Spleen (tissue), 11 donors: Measurements from ENCODE around the gene MUC4. TPM values are rescaled to one million over a fixed set of nuclear protein-coding genes. Genes with fewer than 3 reads are reported as not detected.

Source experiments
- DNase-seq: peaks from one replicate; pipeline ENCODE4 v3.0.0-alpha.2; 2020
- H3K27ac ChIP-seq, 8 donors: fragments of 200-600 bp; sonication (generic) in 7 of 8; 1 replicate in 4 of 8; 2 replicates in 4 of 8; pipeline versions ENCODE4 v1.5.0 to v1.8.0; 2016 to 2021; ENCODE audit warnings: inconsistent platforms in 4 of 8, mild to moderate bottlenecking in 4 of 8, moderate library complexity in 1 of 8
- H3K27me3 ChIP-seq, 7 donors: fragments of 200-600 bp; sonication (generic) in 6 of 7; replicated peaks in 1 of 7; 1 replicate in 4 of 7; 2 replicates in 3 of 7; pipeline versions ENCODE4 v1.5.0 to v1.8.0; 2016 to 2021; ENCODE audit warnings: inconsistent platforms in 3 of 7, mild to moderate bottlenecking in 1 of 7
- H3K36me3 ChIP-seq, 6 donors: fragments of 200-600 bp; sonication (generic) in 5 of 6; 1 replicate in 4 of 6; 2 replicates in 2 of 6; pipeline versions ENCODE4 v1.5.0 to v1.8.0; 2016 to 2021; ENCODE audit warnings: inconsistent platforms in 2 of 6
- H3K4me1 ChIP-seq, 6 donors: fragments of 200-600 bp; sonication (generic) in 5 of 6; 1 replicate in 3 of 6; 2 replicates in 3 of 6; pipeline versions ENCODE4 v1.5.0 to v1.8.0; 2016 to 2021; ENCODE audit warnings: inconsistent platforms in 3 of 6
- H3K4me3 ChIP-seq, 8 donors: fragments of 200-600 bp; sonication (generic) in 7 of 8; 1 replicate in 4 of 8; 2 replicates in 4 of 8; pipeline versions ENCODE4 v1.5.0 to v1.8.0; 2016 to 2021; ENCODE audit warnings: inconsistent platforms in 4 of 8, mild to moderate bottlenecking in 4 of 8, moderate library complexity in 2 of 8
- H3K9me3 ChIP-seq, 8 donors: fragments of 200-600 bp; sonication (generic) in 7 of 8; 1 replicate in 4 of 8; 2 replicates in 4 of 8; pipeline versions ENCODE4 v1.5.0 to v1.8.0; 2016 to 2021; ENCODE audit warnings: inconsistent platforms in 4 of 8
- POLR2A ChIP-seq, 3 donors: fragments of 450-650 bp; IDR thresholded peaks; one replicate each; pipeline ENCODE4 v1.5.1; 2017; ENCODE audit warnings: antibody characterized with exemption in 3 of 3, mild to moderate bottlenecking in 1 of 3
- POLR2AphosphoS5 ChIP-seq, 3 donors: sonication (generic); formaldehyde crosslinking; IDR thresholded peaks; one replicate each; pipeline ENCODE4 v1.5.1; 2017; ENCODE audit warnings: antibody characterized with exemption in 3 of 3
- WGBS, 5 donors: extraction: QIAGEN DNeasy Blood & Tissue Kit in 3 of 5; methylation state at CpG; one replicate each; pipeline versions ENCODE4 v1.1.5 to v1.1.7; 2013 to 2018; 5-methylcytosine and 5-hydroxymethylcytosine counted together
- intact Hi-C: fragments of 100-400 bp; cut with DNase I; formaldehyde crosslinking; loops from one replicate; pipeline ENCODE4 v1.15.0; 2023; ENCODE audit warnings: low total_unique reads
- polyA plus RNA-seq, 3 donors: library from polyadenylated mRNA; stranded (reverse); fragments of 200-250 nt; gene quantifications; one replicate each; pipeline ENCODE4 v1.2.1, GENCODE V29; 2013
- total RNA-seq, 7 donors: library from RNA; depleted of rRNA in 3 of 7; stranded (reverse); fragments of >200 nt in 3 of 7; fragmentation: NEBNext Ultra II Directional in 4 of 7; extraction: Animal tissue kit (Norgen Biotek cat#: 25700) in 4 of 7; gene quantifications; one replicate each; pipeline versions ENCODE4 v1.1.0 to v1.2.1, GENCODE V29; 2016 to 2021
- TF ChIP-seq, protein P1 (sequence below), 11 experiments: fragments of 200-600 bp in 7 of 11; fragments of 450-650 bp in 4 of 11; sonication (generic) in 4 of 11; IDR thresholded peaks in 8 of 11; conservative IDR thresholded peaks in 3 of 11; 1 replicate in 7 of 11; 2 replicates in 4 of 11; pipeline versions ENCODE4 v1.4.0 to v1.8.0; 2016 to 2021; ENCODE audit warnings: antibody characterized with exemption in 11 of 11, inconsistent platforms in 4 of 11, mild to moderate bottlenecking in 1 of 11
- donor health status: healthy with polysubstance abuse.
- donor health status: DM: no; HTN: no; CAD: no; lungs with moderate emphysema.
- donor health status: DM: no; HTN: no; CAD: no.
- donor health status: Bipolar disorder and iron deficiency.
- donor health status: healthy.
- donor health status: DM: no; HTN: no; CAD: no.
- donor health status: DM: yes; HTN: yes; CAD: no.

MUC4 gene
- total and polyA plus RNA-seq, 10 donors = 0.02 to 0.03 TPM; not detected in 8

DNA sequence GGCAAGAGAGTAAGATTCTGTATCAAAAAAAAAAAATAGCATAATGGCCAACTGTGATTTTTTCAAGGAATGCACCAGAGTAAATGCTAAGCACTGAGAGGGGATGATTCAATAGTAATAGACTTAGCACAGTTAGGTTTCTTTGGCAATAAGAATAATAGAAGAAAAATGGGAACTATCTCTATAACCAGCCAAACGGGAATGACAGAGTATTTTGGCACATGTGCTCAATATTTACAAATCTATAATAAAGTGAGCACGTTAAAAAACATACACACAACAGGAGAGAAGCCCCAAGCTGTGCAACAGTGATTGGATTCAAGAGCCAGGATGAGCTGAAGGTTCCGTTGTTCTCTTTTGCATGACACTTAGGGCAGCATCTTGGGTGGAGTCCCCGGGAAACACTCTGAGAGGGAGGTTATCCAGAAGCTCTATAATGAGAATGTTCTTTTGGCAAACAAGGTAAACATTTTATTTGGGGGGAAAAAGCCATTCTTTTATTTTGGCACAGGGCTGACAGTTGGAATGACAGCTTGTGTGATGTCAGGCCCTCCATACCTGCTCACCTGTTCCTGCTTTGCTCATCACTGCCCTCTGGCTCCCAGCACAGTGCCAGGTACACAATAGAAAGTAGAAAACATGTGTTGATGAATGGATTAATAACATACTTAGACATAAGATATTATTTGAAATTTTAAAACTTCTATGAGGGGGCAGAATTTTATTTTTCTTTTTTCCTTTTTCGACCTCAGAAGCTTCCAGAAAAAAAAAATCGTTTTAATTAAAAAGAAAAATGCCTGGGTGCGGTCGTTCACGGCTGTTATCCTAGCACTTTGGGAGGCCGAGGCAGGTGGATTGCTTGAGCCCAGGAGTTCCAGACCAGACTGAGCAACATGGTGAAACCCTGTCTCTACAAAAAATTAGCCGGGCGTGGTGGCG is 44.0 kb upstream of the MUC4 start:
- no peak for DNase-seq

DNA sequence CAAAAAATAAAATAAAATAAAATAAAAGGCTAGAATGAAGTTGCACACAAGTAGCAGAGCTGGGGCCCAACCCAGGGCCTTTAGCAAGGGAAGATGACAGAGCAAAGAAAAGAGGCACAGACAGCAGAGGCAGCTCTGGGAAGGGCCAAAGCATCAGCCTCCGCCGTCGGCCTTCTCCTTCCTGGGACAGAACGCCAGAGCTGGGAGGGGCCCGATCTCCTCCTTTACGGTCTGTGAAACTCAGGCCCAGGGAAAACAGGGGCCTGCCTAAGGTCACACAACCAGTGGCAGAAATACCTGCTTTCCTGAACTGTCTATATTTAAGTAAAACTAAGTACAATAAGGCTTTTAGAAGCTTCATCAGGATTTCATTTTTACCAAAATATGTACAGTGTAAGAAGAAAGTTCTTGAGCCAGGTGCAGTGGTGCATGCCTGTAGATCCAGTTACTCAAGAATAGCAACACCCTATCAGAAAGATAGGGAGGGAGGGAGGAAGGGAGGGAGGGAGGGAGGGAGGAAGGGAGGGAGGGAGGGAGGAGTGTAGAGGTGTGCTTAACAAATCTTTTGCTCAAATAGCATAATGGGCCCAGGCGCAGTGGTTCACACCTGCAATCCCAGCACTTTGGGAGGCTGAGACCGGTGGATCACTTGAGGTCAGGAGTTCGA is 43.0 kb upstream of the MUC4 start:
- no peaks in the 10 kb centered on the region for H3K9me3 ChIP-seq
- H3K4me3 ChIP-seq = no peak overlapping the region
- H3K36me3 ChIP-seq = no peaks in the 10 kb centered on the region
- TF ChIP-seq, protein P1, sequence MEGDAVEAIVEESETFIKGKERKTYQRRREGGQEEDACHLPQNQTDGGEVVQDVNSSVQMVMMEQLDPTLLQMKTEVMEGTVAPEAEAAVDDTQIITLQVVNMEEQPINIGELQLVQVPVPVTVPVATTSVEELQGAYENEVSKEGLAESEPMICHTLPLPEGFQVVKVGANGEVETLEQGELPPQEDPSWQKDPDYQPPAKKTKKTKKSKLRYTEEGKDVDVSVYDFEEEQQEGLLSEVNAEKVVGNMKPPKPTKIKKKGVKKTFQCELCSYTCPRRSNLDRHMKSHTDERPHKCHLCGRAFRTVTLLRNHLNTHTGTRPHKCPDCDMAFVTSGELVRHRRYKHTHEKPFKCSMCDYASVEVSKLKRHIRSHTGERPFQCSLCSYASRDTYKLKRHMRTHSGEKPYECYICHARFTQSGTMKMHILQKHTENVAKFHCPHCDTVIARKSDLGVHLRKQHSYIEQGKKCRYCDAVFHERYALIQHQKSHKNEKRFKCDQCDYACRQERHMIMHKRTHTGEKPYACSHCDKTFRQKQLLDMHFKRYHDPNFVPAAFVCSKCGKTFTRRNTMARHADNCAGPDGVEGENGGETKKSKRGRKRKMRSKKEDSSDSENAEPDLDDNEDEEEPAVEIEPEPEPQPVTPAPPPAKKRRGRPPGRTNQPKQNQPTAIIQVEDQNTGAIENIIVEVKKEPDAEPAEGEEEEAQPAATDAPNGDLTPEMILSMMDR (IDR thresholded peaks at IDR 0.05 in 8 of 11, conservative IDR thresholded peaks at IDR 0.05 in 3 of 11) = no peak
- TF ChIP-seq POLR2AphosphoS5 (IDR thresholded peaks at IDR 0.05) (no peak), POLR2A (IDR thresholded peaks at IDR 0.05) (no peak)
- H3K27ac ChIP-seq = no peak overlapping the region
- peaks cover 0 to 35% (median 0%) of the 10 kb centered on the region in 7 donors for H3K27me3 ChIP-seq
- 71 to 82% (median 74%) methylated on average over 9 of the region's 9 CpGs for WGBS, 5 donors
- intact Hi-C loops = loop anchor here (10.0 kb wide), 1 partner anchor 150 kb away; no protein-coding TSS in a partner anchor
- no peak for DNase-seq
- H3K4me1 ChIP-seq = peaks cover 4 to 20% (median 14%) of the 10 kb centered on the region in 6 donors

More for the DNA sequence above, 44.0 kb upstream of the MUC4 start:
- WGBS, 5 donors = 75 to 83% (median 79%) methylated on average over 13 of the region's 13 CpGs
- Histone ChIP-seq H3K27ac (no peak overlapping the region), H3K9me3 (no peaks in the 10 kb centered on the region), H3K4me3 (no peak overlapping the region), H3K27me3 (peaks cover 0 to 35% (median 0%) of the 10 kb centered on the region in 7 donors), H3K36me3 (no peaks in the 10 kb centered on the region), H3K4me1 (peaks cover 4 to 17% (median 13%) of the 10 kb centered on the region in 6 donors)
- intact Hi-C loops = loop anchor here (10.0 kb wide), 1 partner anchor 149 kb away; no protein-coding TSS in a partner anchor
- TF ChIP-seq, protein P1 (IDR thresholded peaks at IDR 0.05 in 8 of 11, conservative IDR thresholded peaks at IDR 0.05 in 3 of 11) = no peak

DNA sequence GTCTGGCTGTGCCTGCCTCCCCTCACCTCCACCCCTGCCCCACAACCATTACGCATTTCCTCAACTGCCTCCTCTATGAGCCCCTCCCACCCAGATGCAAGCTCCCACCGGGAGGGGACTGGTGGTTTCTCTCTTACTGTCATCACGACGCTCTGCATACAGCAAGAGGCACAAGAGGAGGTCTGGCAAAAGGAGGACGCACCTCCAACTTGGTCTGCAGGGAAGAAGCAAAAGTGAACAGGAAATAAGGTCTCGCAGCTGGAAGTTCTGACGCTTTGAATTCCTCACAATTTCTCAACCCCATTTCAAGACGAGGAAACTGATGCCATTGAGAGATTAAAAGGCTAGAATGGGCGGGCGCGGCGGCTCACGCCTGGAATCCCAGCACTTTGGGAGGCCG is 42.3 kb upstream of the MUC4 start:
- TF ChIP-seq POLR2AphosphoS5 (IDR thresholded peaks at IDR 0.05) (no peak), POLR2A (IDR thresholded peaks at IDR 0.05) (no peak)
- TF ChIP-seq, protein P1 (IDR thresholded peaks at IDR 0.05 in 8 of 11, conservative IDR thresholded peaks at IDR 0.05 in 3 of 11) = no peak
- Histone ChIP-seq H3K27ac (no peak overlapping the region), H3K4me3 (no peak overlapping the region), H3K36me3 (no peaks in the 10 kb centered on the region), H3K4me1 (peaks cover 0 to 12% (median 9%) of the 10 kb centered on the region in 6 donors), H3K27me3 (peaks cover 0 to 35% (median 0%) of the 10 kb centered on the region in 7 donors), H3K9me3 (no peaks in the 10 kb centered on the region)
- intact Hi-C loops = loop anchor here (10.0 kb wide), 1 partner anchor 151 kb away; no protein-coding TSS in a partner anchor
- no peak for DNase-seq
- WGBS, 5 donors = 44 to 70% (median 58%) methylated on average over 14 of the region's 14 CpGs
